Adrenal gland (tissue), 12 donors: Measurements from ENCODE around the gene ZCCHC7. TPM values are rescaled to one million over a fixed set of nuclear protein-coding genes. Genes with fewer than 3 reads are reported as not detected.

Source experiments
- DNase-seq, 7 donors: peaks; one replicate each; pipeline ENCODE4 v3.0.0-alpha.2; 2019 to 2020
- H3K27ac ChIP-seq, 5 donors: fragments of 200-600 bp; sonication (generic) in 4 of 5; 1 replicate in 3 of 5; 2 replicates in 2 of 5; pipeline versions ENCODE4 v1.5.1 to v1.8.0; 2016 to 2020; ENCODE audit warnings: mild to moderate bottlenecking in 1 of 5
- H3K27me3 ChIP-seq: fragments of 200-600 bp; 2 replicates; pipeline ENCODE4 v1.8.0; 2021
- H3K36me3 ChIP-seq, 2 donors: fragments of 200-600 bp; replicated peaks in 1 of 2; 1 replicate in 1 of 2; 2 replicates in 1 of 2; pipeline versions ENCODE4 v1.5.1 to v1.8.0; 2018 to 2022
- H3K4me1 ChIP-seq, 2 donors: fragments of 200-600 bp; replicated peaks in 1 of 2; 1 replicate in 1 of 2; 2 replicates in 1 of 2; pipeline versions ENCODE4 v1.5.1 to v1.8.0; 2018 to 2021
- H3K4me3 ChIP-seq, 4 donors: fragments of 200-600 bp; sonication (generic) in 3 of 4; one replicate each; pipeline ENCODE4 v1.5.1; 2016 to 2018
- H3K9me3 ChIP-seq, 3 donors: fragments of 200-600 bp; sonication (generic) in 1 of 3; replicated peaks in 1 of 3; 1 replicate in 2 of 3; 2 replicates in 1 of 3; pipeline versions ENCODE4 v1.5.1 to v1.8.0; 2016 to 2021
- POLR2A ChIP-seq, 2 donors: fragments of 450-650 bp; IDR thresholded peaks; one replicate each; pipeline ENCODE4 v1.6.1; 2017; ENCODE audit warnings: antibody characterized with exemption in 2 of 2, mild to moderate bottlenecking in 2 of 2, moderate library complexity in 1 of 2
- WGBS, 4 donors: extraction: QIAGEN DNeasy Blood & Tissue Kit in 2 of 4; methylation state at CpG; one replicate each; pipeline versions ENCODE4 v1.1.5 to v1.1.7; 2013 to 2017; 5-methylcytosine and 5-hydroxymethylcytosine counted together
- intact Hi-C, 2 donors: fragments of 100-400 bp; cut with DNase I; formaldehyde crosslinking; loops; one replicate each; pipeline versions ENCODE4 v1.14.1 to v1.15.0; 2022 to 2023
- polyA plus RNA-seq, 3 donors: library from polyadenylated mRNA; stranded (reverse); fragments of 200-250 nt in 2 of 3; fragments of 350-450 nt in 1 of 3; fragmentation: Illumina TruSeq in 1 of 3; extraction: RNeasy Lipid Tissue Mini Kit (QIAGEN cat#74804) in 1 of 3; gene quantifications; one replicate each; pipeline ENCODE4 v1.2.3, GENCODE V29; 2013 to 2014
- total RNA-seq, 9 donors: library from RNA; depleted of rRNA in 4 of 9; stranded (reverse); fragments of >200 nt in 4 of 9; fragments of 120-200 nt in 1 of 9; fragmentation: NEBNext Ultra II Directional in 1 of 9; extraction: Animal tissue kit (Norgen Biotek cat#: 25700) in 1 of 9; gene quantifications; one replicate each; pipeline versions ENCODE4 v1.1.0 to v1.2.4, GENCODE V29; 2013 to 2023
- TF ChIP-seq, protein P1 (sequence below), 6 experiments: fragments of 450-650 bp in 4 of 6; fragments of 200-600 bp in 2 of 6; sonication (generic) in 1 of 6; IDR thresholded peaks; 1 replicate in 5 of 6; 2 replicates in 1 of 6; pipeline versions ENCODE4 v1.5.1 to v1.8.0; 2016 to 2021; ENCODE audit warnings: antibody characterized with exemption in 6 of 6, mild to moderate bottlenecking in 2 of 6, moderate library complexity in 1 of 6
- donor health status: healthy with polysubstance abuse.
- donor health status: Bipolar disorder and iron deficiency.
- donor health status: DM: yes; HTN: yes; CAD: no.
- donor health status: DM: no; HTN: no; CAD: no.
- donor health status: DM: no; HTN: no; CAD: no.
- donor health status: DM: yes; HTN: yes; CAD: no.

Gene ZCCHC7
- total and polyA plus RNA-seq, 12 donors = 6.0 to 21.3 (median 18.8) TPM

DNA sequence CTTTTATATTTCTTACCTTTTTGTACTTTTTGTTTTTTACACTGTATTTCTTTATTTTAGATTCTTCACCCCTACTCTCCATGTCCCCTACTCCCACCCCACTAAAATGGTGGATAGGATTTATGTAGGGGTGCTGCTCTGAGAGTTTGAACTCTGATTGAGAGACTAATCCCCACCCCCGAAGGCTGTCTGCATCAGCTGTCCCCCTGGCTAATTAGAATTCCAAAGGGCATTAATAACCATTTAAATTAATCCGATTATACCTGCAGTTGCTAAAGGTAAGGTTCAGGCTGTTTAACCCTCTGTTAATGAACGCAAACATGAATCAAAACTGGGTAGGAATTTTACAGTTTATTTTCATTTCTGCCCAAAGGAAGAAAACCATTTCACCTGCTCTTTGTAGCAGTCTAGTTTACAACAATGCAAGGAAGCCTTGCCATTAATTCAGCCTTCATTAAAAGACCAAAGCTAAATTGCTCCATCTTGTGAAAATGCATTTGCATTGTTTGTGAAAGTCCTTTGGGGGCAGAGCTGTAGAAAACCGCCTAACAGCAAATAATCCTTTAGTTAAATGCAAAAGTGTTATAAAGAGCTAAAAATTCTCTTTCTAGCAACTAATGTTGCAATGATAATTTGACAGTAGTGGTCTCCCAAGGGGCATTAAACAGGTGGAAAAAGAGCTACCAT, 71.2 kb downstream of the ZCCHC7 start:
- no peak overlapping the region for H3K4me3 ChIP-seq
- no peak for TF ChIP-seq POLR2A (IDR thresholded peaks at IDR 0.05)
- TF ChIP-seq, protein P1, sequence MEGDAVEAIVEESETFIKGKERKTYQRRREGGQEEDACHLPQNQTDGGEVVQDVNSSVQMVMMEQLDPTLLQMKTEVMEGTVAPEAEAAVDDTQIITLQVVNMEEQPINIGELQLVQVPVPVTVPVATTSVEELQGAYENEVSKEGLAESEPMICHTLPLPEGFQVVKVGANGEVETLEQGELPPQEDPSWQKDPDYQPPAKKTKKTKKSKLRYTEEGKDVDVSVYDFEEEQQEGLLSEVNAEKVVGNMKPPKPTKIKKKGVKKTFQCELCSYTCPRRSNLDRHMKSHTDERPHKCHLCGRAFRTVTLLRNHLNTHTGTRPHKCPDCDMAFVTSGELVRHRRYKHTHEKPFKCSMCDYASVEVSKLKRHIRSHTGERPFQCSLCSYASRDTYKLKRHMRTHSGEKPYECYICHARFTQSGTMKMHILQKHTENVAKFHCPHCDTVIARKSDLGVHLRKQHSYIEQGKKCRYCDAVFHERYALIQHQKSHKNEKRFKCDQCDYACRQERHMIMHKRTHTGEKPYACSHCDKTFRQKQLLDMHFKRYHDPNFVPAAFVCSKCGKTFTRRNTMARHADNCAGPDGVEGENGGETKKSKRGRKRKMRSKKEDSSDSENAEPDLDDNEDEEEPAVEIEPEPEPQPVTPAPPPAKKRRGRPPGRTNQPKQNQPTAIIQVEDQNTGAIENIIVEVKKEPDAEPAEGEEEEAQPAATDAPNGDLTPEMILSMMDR (IDR thresholded peaks at IDR 0.05) = no peak
- H3K9me3 ChIP-seq = no peaks in the 10 kb centered on the region
- WGBS, 4 donors = 88 to 94% (median 90%) methylated on average over 4 of the region's 4 CpGs
- DNase-seq = no peak
- no peaks in the 10 kb centered on the region for H3K36me3 ChIP-seq
- no peaks in the 10 kb centered on the region for H3K4me1 ChIP-seq
- no peak overlapping the region for H3K27ac ChIP-seq
- no peaks in the 10 kb centered on the region for H3K27me3 ChIP-seq
- intact Hi-C loops = no loop called here

DNA sequence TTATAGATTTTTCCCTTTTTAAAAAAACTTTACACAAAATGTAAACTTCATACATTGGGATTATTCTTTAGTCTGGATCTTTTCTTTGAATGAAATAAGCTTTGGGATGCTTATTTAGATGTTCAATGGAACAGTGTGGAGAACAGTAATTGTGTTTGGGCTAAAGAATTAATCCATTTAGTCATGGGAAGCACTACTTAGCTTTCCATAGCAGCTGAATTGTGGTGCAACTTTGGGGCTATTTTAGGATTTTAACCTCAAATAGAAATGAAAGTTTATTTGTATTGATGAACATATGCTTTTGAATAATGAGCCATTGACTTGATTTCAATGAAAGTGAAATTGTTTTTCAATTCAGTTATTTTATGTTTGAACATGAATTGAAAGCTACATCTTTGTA, 72.4 kb downstream of the ZCCHC7 start:
- Histone ChIP-seq H3K9me3 (no peaks in the 10 kb centered on the region), H3K4me3 (no peak overlapping the region), H3K27me3 (no peaks in the 10 kb centered on the region), H3K27ac (no peak overlapping the region), H3K36me3 (no peaks in the 10 kb centered on the region), H3K4me1 (peaks cover 0 to 10% of the 10 kb centered on the region in 2 donors)
- no peak for DNase-seq
- intact Hi-C loops = no loop called here
- TF ChIP-seq, protein P1 (IDR thresholded peaks at IDR 0.05) = no peak
- no peak for TF ChIP-seq POLR2A (IDR thresholded peaks at IDR 0.05)

DNA sequence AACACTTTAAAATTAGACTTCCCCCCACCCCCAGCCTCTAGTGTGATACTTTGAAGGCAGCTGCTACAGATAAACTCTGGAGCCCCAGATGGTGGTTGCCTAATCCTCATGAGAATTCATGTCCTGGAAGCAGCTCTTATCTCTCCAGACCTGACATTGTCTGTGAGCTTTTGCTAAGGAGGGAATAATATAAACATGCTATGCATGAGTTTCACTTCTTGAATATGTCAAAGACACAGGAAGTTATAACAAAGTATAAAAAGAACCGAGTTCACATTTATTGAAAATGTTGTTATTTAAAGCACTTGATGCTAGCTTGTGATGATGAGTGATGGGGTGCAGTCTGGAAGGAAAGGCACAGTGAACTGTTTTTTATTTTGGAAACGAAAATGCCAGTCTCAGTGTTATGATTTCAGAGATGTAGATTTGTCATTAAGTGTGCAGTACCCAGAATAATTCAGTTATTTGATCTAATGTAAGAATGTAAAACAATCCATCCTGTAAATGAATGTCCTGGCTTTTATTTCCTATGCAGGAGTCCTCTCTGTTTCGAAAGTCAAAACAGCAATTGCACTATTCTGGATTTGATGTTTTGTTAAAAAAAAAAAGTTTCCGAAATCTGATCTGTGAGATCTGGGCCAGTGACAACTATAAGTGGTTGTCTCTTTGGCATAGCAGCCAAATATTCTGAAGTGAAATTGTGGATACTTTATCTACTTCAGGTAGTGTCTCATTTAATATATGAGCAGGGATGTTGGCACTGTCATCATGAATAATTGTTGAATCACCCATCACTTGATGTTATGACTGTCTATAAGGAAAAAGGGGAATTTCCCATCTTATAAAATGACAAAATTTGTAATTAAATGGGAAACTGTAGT, 77.0 kb downstream of the ZCCHC7 start:
- H3K36me3 ChIP-seq = no peaks in the 10 kb centered on the region
- intact Hi-C loops = no loop called here
- H3K27ac ChIP-seq = no peak overlapping the region
- 41 to 53% (median 42%) methylated on average over 4 of the region's 4 CpGs for WGBS, 4 donors
- H3K4me3 ChIP-seq = no peak overlapping the region
- peaks cover 0 to 20% of the 10 kb centered on the region in 2 donors for H3K4me1 ChIP-seq
- peak in 1 of 7 donors; percentile 20 for DNase-seq
- H3K9me3 ChIP-seq = no peaks in the 10 kb centered on the region
- no peaks in the 10 kb centered on the region for H3K27me3 ChIP-seq
- no peak for TF ChIP-seq POLR2A (IDR thresholded peaks at IDR 0.05)
- TF ChIP-seq, protein P1 (IDR thresholded peaks at IDR 0.05) = no peak

DNA sequence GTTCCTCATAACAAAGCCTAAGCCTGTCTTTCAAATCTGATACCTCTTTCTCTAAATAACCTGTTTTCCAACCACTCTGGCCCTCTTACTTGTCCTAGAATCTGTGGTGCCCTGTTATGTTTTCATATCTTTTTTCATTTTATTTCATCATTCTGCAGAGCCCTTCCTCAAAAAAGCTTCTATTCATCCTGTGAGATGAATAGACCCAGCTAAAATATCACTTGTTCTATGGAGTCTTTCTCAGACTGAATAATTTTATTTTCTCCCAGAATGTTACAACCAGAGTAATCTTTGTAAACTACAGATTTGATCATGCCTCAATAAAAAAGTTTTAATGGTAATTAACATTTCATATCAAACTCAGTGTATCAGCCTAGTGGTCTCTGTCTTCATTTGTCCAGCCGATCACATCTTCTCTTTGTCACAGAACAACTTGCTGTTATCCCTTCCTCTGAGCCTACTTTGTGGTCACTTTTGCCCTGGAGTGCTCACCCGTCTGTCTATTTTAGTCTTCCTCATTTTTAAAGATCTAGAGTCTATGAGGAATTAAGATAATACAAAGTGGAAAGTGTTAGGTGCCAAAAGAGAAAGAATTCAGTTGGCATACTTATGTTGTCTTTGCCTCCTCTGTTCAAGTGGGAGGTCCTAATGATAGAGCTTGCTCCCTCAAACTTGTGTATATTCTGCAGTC, 77.8 kb downstream of the ZCCHC7 start:
- no peak overlapping the region for H3K27ac ChIP-seq
- TF ChIP-seq, protein P1 (IDR thresholded peaks at IDR 0.05) = no peak
- no peak for TF ChIP-seq POLR2A (IDR thresholded peaks at IDR 0.05)
- WGBS, 4 donors = 81 to 88% (median 82%) methylated on average over 2 of the region's 2 CpGs
- no peaks in the 10 kb centered on the region for H3K9me3 ChIP-seq
- intact Hi-C loops = no loop called here
- no peaks in the 10 kb centered on the region for H3K36me3 ChIP-seq
- no peak for DNase-seq
- peaks cover 0 to 20% of the 10 kb centered on the region in 2 donors for H3K4me1 ChIP-seq
- no peaks in the 10 kb centered on the region for H3K27me3 ChIP-seq
- no peak overlapping the region for H3K4me3 ChIP-seq
